ENCODE measurements around the gene PLCH1. TPM values are rescaled to one million over a fixed set of nuclear protein-coding genes. Genes with fewer than 3 reads are reported as not detected.

The PLCH1 gene, protein sequence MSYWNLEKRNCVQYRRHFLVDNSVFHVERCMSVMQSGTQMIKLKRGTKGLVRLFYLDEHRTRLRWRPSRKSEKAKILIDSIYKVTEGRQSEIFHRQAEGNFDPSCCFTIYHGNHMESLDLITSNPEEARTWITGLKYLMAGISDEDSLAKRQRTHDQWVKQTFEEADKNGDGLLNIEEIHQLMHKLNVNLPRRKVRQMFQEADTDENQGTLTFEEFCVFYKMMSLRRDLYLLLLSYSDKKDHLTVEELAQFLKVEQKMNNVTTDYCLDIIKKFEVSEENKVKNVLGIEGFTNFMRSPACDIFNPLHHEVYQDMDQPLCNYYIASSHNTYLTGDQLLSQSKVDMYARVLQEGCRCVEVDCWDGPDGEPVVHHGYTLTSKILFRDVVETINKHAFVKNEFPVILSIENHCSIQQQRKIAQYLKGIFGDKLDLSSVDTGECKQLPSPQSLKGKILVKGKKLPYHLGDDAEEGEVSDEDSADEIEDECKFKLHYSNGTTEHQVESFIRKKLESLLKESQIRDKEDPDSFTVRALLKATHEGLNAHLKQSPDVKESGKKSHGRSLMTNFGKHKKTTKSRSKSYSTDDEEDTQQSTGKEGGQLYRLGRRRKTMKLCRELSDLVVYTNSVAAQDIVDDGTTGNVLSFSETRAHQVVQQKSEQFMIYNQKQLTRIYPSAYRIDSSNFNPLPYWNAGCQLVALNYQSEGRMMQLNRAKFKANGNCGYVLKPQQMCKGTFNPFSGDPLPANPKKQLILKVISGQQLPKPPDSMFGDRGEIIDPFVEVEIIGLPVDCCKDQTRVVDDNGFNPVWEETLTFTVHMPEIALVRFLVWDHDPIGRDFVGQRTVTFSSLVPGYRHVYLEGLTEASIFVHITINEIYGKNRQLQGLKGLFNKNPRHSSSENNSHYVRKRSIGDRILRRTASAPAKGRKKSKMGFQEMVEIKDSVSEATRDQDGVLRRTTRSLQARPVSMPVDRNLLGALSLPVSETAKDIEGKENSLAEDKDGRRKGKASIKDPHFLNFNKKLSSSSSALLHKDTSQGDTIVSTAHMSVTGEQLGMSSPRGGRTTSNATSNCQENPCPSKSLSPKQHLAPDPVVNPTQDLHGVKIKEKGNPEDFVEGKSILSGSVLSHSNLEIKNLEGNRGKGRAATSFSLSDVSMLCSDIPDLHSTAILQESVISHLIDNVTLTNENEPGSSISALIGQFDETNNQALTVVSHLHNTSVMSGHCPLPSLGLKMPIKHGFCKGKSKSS (N-terminal part only)
- total RNA-seq, result 0.14 and 0.27 TPM in 2 replicates

DNA sequence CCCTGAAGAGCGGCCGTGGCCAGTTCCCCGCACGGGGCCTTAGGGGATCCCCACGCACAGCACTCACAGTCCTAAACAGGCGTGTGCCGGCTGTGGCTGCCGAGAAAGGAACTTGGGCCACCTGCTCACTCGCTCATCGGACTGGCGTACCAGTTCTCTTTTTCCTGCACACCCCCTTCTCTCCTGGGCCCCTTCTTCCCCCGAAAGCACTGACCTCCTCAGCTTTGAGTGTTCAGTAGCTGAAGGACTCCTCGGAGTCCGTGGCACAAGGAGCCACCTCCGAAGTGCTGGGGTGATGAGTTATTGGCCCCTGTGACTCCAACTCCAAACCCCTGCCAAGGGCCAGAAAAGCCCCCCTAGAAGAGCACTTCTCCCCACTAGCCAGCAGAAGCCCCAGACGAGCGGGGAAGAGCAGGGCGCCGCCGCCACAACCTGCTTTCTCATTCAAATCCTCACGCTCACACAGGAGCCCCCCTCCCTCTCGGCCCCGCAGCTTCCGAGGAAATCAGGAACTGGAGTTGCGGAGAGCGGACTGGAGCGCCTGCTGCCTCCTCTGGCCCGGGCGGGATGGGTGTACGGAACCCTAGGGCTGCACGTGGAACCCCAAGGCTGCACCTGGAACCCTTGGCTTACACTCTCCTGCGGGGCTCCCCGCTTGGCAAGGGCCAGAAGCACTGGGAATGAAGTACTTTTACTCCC is at the start of gene PLCH1:
Gene PLCH1 (minus strand): TSS at position 446 of the 699 bp plus-strand sequence. CDS start 40,847 bp downstream, outside the sequence.

Small RNA genes within 50 kb of the gene (small RNA-seq; reads per million reads assigned to genes)
- gene AC108729.3 (not detected), gene RN7SL715P (not detected)

Other genes starting within 250 kb of the PLCH1 start
- gene C3orf33, start 61.2 kb upstream of the PLCH1 start, total RNA-seq, result 2.2 and 2.4 TPM in 2 replicates
- gene SLC33A1, start 109.4 kb upstream of the PLCH1 start, total RNA-seq, result 45.2 and 52.1 TPM in 2 replicates
- 90.3 and 125 TPM in 2 replicates for gene GMPS, start 125.6 kb upstream of the PLCH1 start, total RNA-seq